ENCODE measurements around the gene PHEX.

The PHEX gene

DNA sequence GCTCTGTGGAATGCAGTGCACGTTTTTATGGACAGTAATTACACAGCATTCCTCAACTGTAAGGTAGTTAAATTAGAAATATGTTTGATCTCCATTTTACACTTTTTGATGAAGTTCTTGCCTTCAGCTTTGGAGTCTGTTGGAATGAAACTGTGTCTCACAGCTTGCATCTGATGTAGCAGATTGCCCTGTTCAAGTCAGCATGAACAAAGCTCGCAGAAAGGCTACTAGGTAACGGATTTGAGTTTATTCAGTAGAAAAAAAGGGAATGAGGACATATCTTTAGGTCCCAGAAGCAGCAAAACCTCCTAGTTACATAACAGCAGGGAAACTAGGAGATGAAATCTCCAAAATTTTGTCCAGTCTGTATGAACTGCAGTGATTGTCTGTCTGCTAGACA is 216.3 kb downstream of the PHEX start:
- TF ChIP-seq, protein P1, sequence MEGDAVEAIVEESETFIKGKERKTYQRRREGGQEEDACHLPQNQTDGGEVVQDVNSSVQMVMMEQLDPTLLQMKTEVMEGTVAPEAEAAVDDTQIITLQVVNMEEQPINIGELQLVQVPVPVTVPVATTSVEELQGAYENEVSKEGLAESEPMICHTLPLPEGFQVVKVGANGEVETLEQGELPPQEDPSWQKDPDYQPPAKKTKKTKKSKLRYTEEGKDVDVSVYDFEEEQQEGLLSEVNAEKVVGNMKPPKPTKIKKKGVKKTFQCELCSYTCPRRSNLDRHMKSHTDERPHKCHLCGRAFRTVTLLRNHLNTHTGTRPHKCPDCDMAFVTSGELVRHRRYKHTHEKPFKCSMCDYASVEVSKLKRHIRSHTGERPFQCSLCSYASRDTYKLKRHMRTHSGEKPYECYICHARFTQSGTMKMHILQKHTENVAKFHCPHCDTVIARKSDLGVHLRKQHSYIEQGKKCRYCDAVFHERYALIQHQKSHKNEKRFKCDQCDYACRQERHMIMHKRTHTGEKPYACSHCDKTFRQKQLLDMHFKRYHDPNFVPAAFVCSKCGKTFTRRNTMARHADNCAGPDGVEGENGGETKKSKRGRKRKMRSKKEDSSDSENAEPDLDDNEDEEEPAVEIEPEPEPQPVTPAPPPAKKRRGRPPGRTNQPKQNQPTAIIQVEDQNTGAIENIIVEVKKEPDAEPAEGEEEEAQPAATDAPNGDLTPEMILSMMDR (IDR thresholded peaks at IDR 0.05; ENCODE audit: insufficient read depth, low read length, poor library complexity, severe bottlenecking) = no peak
- TF ChIP-seq EZH2phosphoT487 (conservative IDR thresholded peaks at IDR 0.05; ENCODE audit: low read length) = no peak
- Histone ChIP-seq H3K36me3 (ENCODE audit: low read length) (no peaks in the 10 kb centered on the region), H3K27me3 (ENCODE audit: low read length) (no peaks in the 10 kb centered on the region), H2AFZ (ENCODE audit: low read depth, low read length, severe bottlenecking) (no peak overlapping the region), H3K9me3 (ENCODE audit: insufficient read depth, low read length) (no peaks in the 10 kb centered on the region), H3F3A (ENCODE audit: insufficient read depth) (no peaks in the 10 kb centered on the region), H3K79me2 (ENCODE audit: insufficient read depth, low read length) (no peaks in the 10 kb centered on the region), H3K4me3 (ENCODE audit: insufficient read depth, low read length, poor library complexity, severe bottlenecking) (no peak overlapping the region), H3K4me2 (ENCODE audit: low read depth, low read length, poor library complexity, severe bottlenecking) (no peak overlapping the region), H3K9ac (ENCODE audit: low read length) (no peak overlapping the region), H3K9me2 (replicated peaks; ENCODE audit: insufficient read depth, low read length) (no peaks in the 10 kb centered on the region), H4K20me1 (ENCODE audit: low read depth, low read length) (no peaks in the 10 kb centered on the region), H3K27ac (ENCODE audit: low read depth, low read length) (no peak overlapping the region)

DNA sequence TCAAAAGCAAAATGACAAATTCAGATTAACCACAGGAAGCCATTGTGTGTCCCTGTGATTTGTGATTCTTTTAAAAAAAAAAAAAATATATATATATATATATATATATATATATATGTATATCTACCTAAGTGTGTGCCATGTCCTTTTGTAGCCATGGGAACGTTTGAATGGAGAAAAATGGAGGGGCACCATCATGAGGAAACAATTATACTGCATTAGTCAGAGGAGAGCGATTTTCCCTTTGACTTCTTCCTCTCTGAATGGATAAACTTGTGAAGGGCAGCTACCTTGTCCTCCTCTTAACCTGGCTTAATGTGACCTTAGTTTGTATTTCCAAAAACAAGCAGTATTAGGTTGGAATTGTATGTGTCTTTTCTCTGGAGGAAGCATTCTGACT is 217.2 kb downstream of the PHEX start:
- Histone ChIP-seq H3K79me2 (ENCODE audit: insufficient read depth, low read length) (no peaks in the 10 kb centered on the region), H3K9me2 (replicated peaks; ENCODE audit: insufficient read depth, low read length) (no peaks in the 10 kb centered on the region), H4K20me1 (ENCODE audit: low read depth, low read length) (no peaks in the 10 kb centered on the region), H2AFZ (ENCODE audit: low read depth, low read length, severe bottlenecking) (no peak overlapping the region), H3K27ac (ENCODE audit: low read depth, low read length) (no peak overlapping the region), H3K36me3 (ENCODE audit: low read length) (no peaks in the 10 kb centered on the region), H3F3A (ENCODE audit: insufficient read depth) (no peaks in the 10 kb centered on the region), H3K4me3 (ENCODE audit: insufficient read depth, low read length, poor library complexity, severe bottlenecking) (no peak overlapping the region), H3K9ac (ENCODE audit: low read length) (no peak overlapping the region), H3K4me2 (ENCODE audit: low read depth, low read length, poor library complexity, severe bottlenecking) (no peak overlapping the region), H3K27me3 (ENCODE audit: low read length) (no peaks in the 10 kb centered on the region), H3K9me3 (ENCODE audit: insufficient read depth, low read length) (no peaks in the 10 kb centered on the region)
- TF ChIP-seq, protein P1 (IDR thresholded peaks at IDR 0.05; ENCODE audit: insufficient read depth, low read length, poor library complexity, severe bottlenecking) = no peak
- TF ChIP-seq EZH2phosphoT487 (conservative IDR thresholded peaks at IDR 0.05; ENCODE audit: low read length) = no peak

DNA sequence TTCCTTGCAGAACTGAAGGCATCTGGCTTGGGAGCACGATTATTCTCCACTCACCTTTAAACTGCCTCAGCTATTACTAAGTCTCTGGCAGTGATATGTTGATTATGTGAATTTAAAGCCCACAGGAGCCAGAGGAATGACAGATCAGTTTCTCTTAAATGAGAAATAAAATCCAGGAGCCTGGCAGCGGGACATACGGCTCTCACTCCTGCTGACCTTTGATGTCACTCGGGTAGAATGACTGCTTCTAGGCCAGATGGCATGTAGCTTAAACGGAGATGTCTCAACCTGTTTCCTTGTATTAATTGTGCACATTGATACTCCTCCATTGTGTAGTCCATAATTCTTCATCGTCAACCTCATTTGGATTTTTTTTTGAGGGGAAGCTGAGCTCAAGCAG is 236.6 kb downstream of the PHEX start:
- H3K79me2 ChIP-seq (ENCODE audit: insufficient read depth, low read length) = no peaks in the 10 kb centered on the region
- H3F3A ChIP-seq (ENCODE audit: insufficient read depth) = no peaks in the 10 kb centered on the region
- no peak overlapping the region for H2AFZ ChIP-seq (ENCODE audit: low read depth, low read length, severe bottlenecking)
- no peaks in the 10 kb centered on the region for H3K9me2 ChIP-seq (replicated peaks; ENCODE audit: insufficient read depth, low read length)
- H3K9ac ChIP-seq (ENCODE audit: low read length) = no peak overlapping the region
- TF ChIP-seq, protein P1 (IDR thresholded peaks at IDR 0.05; ENCODE audit: insufficient read depth, low read length, poor library complexity, severe bottlenecking) = no peak
- no peak for TF ChIP-seq EZH2phosphoT487 (conservative IDR thresholded peaks at IDR 0.05; ENCODE audit: low read length)
- no peaks in the 10 kb centered on the region for H3K9me3 ChIP-seq (ENCODE audit: insufficient read depth, low read length)
- no peaks in the 10 kb centered on the region for H4K20me1 ChIP-seq (ENCODE audit: low read depth, low read length)
- H3K27ac ChIP-seq (ENCODE audit: low read depth, low read length) = no peak overlapping the region
- H3K4me2 ChIP-seq (ENCODE audit: low read depth, low read length, poor library complexity, severe bottlenecking) = no peak overlapping the region
- H3K36me3 ChIP-seq (ENCODE audit: low read length) = no peaks in the 10 kb centered on the region
- no peak overlapping the region for H3K4me3 ChIP-seq (ENCODE audit: insufficient read depth, low read length, poor library complexity, severe bottlenecking)
- no peaks in the 10 kb centered on the region for H3K27me3 ChIP-seq (ENCODE audit: low read length)
